HG03575 (cell line): ENCODE measurements around the gene PHF13.

Experiments used
- ATAC-seq: cut with Tn5 transposase; IDR thresholded peaks from one replicate; pipeline ENCODE4 v1.9.1; 2021; ENCODE audit not compliant: unreplicated experiment, insufficient number of reproducible peaks, low FRiP score; ENCODE audit errors: extremely low read depth

Gene PHF13

GRCh38 chr1:6585081-6585722, 28.3 kb upstream of the PHF13 start:
- ATAC-seq = no peak

GRCh38 chr1:6585841-6586240, 27.7 kb upstream of the PHF13 start:
- no peak for ATAC-seq

GRCh38 chr1:6586404-6586816, 27.1 kb upstream of the PHF13 start:
- ATAC-seq = no peak

- no peak for ATAC-seq
Observed at GRCh38 chr1:6587261-6588005, 26.1 kb upstream of the PHF13 start.

- no peak for ATAC-seq
Observed at GRCh38 chr1:6588128-6588892, 25.2 kb upstream of the PHF13 start.

GRCh38 chr1:6588893-6589520, 24.5 kb upstream of the PHF13 start:
- ATAC-seq = no peak

GRCh38 chr1:6590046-6590445, 23.5 kb upstream of the PHF13 start:
- no peak for ATAC-seq

GRCh38 chr1:6591222-6591621, 22.3 kb upstream of the PHF13 start:
- no peak for ATAC-seq

GRCh38 chr1:6591644-6592043, 21.9 kb upstream of the PHF13 start:
- no peak for ATAC-seq

GRCh38 chr1:6592441-6592840, 21.1 kb upstream of the PHF13 start:
- ATAC-seq = no peak

- ATAC-seq = no peak
Observed at GRCh38 chr1:6592865-6593593, 20.5 kb upstream of the PHF13 start.

GRCh38 chr1:6593810-6594209, 19.7 kb upstream of the PHF13 start:
- ATAC-seq = no peak

- ATAC-seq = no peak
Observed at GRCh38 chr1:6594977-6595740, 18.4 kb upstream of the PHF13 start.

GRCh38 chr1:6596351-6596750, 17.2 kb upstream of the PHF13 start:
- ATAC-seq = no peak

- no peak for ATAC-seq
Observed at GRCh38 chr1:6596886-6597776, 16.4 kb upstream of the PHF13 start.

GRCh38 chr1:6597777-6598131, 15.8 kb upstream of the PHF13 start:
- no peak for ATAC-seq

GRCh38 chr1:6599141-6599975, 14.2 kb upstream of the PHF13 start:
- no peak for ATAC-seq
